ENCODE results near the gene ITPR1.
A peak's percentile ranks its signal among the peaks of the same experiment; 100 is the strongest.

Gene ITPR1

GRCh38 chr3:4467522-4467867, 25.7 kb upstream of the ITPR1 start (continued):
- no peak for TF ChIP-seq ZNF624 (tag by site-specific recombination; IDR thresholded peaks at IDR 0.05)
- TF ChIP-seq ZNF654 (tag by site-specific recombination; IDR thresholded peaks at IDR 0.05; ENCODE audit: low read depth): no peak
- no peak for TF ChIP-seq ZNF645 (tag by site-specific recombination; IDR thresholded peaks at IDR 0.05)
- TF ChIP-seq SETDB1 (IDR thresholded peaks at IDR 0.05; ENCODE audit: insufficient read length, low read length): no peak

GRCh38 chr3:4471907-4472306, 21.2 kb upstream of the ITPR1 start:
- Histone ChIP-seq H3K4me1 (ENCODE audit: control insufficient read depth, insufficient read depth, low read length) (0 out of 2 replicates have a peak, but pooled peaks cover 2% of the 10 kb centered on the region), H3K36me3 (ENCODE audit: control insufficient read depth in 2 of 2, insufficient read depth in 1 of 2, low read length in 2 of 2) (no peaks in the 10 kb centered on the region), H3K9me3 (ENCODE audit: control insufficient read depth, insufficient read depth, low read depth, low read length) (no peaks in the 10 kb centered on the region), H3K4me3 (ENCODE audit: low read depth, low read length) (no peak overlapping the region), H3K27ac (ENCODE audit: extremely low read depth, low read depth, low read length) (no peak overlapping the region)
- ChIA-PET CTCF (no interaction called here), POLR2A (no interaction called here)
- TF ChIP-seq ZNF391 (tag by site-specific recombination; IDR thresholded peaks at IDR 0.05; ENCODE audit: borderline replicate concordance, low read depth) (no peak), ZNF747 (tag by site-specific recombination; IDR thresholded peaks at IDR 0.05) (no peak), OVOL3 (tag by site-specific recombination; IDR thresholded peaks at IDR 0.05) (no peak), ZNF777 (tag by site-specific recombination; IDR thresholded peaks at IDR 0.05; ENCODE audit: borderline replicate concordance) (no peak), RBAK (tag by site-specific recombination; IDR thresholded peaks at IDR 0.05) (no peak), ZNF768 (tag by site-specific recombination; IDR thresholded peaks at IDR 0.05) (no peak), ZNF580 (tag by site-specific recombination; IDR thresholded peaks at IDR 0.05) (no peak), ZNF658 (tag by site-specific recombination; IDR thresholded peaks at IDR 0.05) (no peak), ZNF155 (tag by site-specific recombination; IDR thresholded peaks at IDR 0.05) (no peak)

- 0 out of 2 replicates have a peak, but pooled peaks have one; percentile 51 for TF ChIP-seq ZNF362 (tag by site-specific recombination; IDR thresholded peaks at IDR 0.05)
- TF ChIP-seq ZNF580 (tag by site-specific recombination; IDR thresholded peaks at IDR 0.05): no peak
- peak; percentile 42; the same call in 1 of the 2 replicates for TF ChIP-seq ZNF366 (tag by site-specific recombination; conservative IDR thresholded peaks at IDR 0.05)
- POLR2A ChIA-PET: interaction anchor here (0.6 kb wide), 1 partner anchor 571 kb away, joined by 4 read pairs; no protein-coding TSS in a partner anchor
- H3K27ac ChIP-seq (ENCODE audit: extremely low read depth, low read depth, low read length): no peak overlapping the region
- H3K4me1 ChIP-seq (ENCODE audit: control insufficient read depth, insufficient read depth, low read length): 0 out of 2 replicates have a peak, but pooled peaks cover 2% of the 10 kb centered on the region
- no peaks in the 10 kb centered on the region for H3K9me3 ChIP-seq (ENCODE audit: control insufficient read depth, insufficient read depth, low read depth, low read length)
- H3K4me3 ChIP-seq (ENCODE audit: low read depth, low read length): no peak overlapping the region
- no peaks in the 10 kb centered on the region for H3K36me3 ChIP-seq (ENCODE audit: control insufficient read depth in 2 of 2, insufficient read depth in 1 of 2, low read length in 2 of 2)
- CTCF ChIA-PET: no interaction called here
These were observed 20.8 kb upstream of the ITPR1 start for GRCh38 chr3:4472312-4472711.

GRCh38 chr3:4472766-4473165, 20.4 kb upstream of the ITPR1 start:
- H3K4me1 ChIP-seq (ENCODE audit: control insufficient read depth, insufficient read depth, low read length): 0 out of 2 replicates have a peak, but pooled peaks cover 2% of the 10 kb centered on the region
- CTCF ChIA-PET: interaction anchor here (0.7 kb wide), 1 partner anchor 39 kb away, joined by 3 read pairs; no protein-coding TSS in a partner anchor
- H3K36me3 ChIP-seq (ENCODE audit: control insufficient read depth in 2 of 2, insufficient read depth in 1 of 2, low read length in 2 of 2): no peaks in the 10 kb centered on the region
- no peak overlapping the region for H3K27ac ChIP-seq (ENCODE audit: extremely low read depth, low read depth, low read length)
- H3K9me3 ChIP-seq (ENCODE audit: control insufficient read depth, insufficient read depth, low read depth, low read length): no peaks in the 10 kb centered on the region
- H3K4me3 ChIP-seq (ENCODE audit: low read depth, low read length): no peak overlapping the region
- TF ChIP-seq ZNF239 (tag by site-specific recombination; IDR thresholded peaks at IDR 0.05): no peak
- TF ChIP-seq ZNF623 (tag by site-specific recombination; IDR thresholded peaks at IDR 0.05): peak; percentile 37; the same call in 1 of the 2 replicates
- POLR2A ChIA-PET: interaction anchor here (0.6 to 1.1 kb wide), 2 partner anchors 24 to 571 kb away, joined by 3 to 4 read pairs; no protein-coding TSS in a partner anchor

Data from HEK293 (cell line).